ENCODE results near the gene COPS9.

The COPS9 gene

GRCh38 chr2:240174496-240174895, 38.4 kb upstream of the COPS9 start:
- no peak overlapping the region for H3K4me3 ChIP-seq (ENCODE audit: low read length, poor library complexity, severe bottlenecking)
- no peaks in the 10 kb centered on the region for H3K27me3 ChIP-seq (ENCODE audit: insufficient read depth, low read length, poor library complexity, severe bottlenecking)

GRCh38 chr2:240172071-240172895, 36.2 kb upstream of the COPS9 start:
- H3K4me3 ChIP-seq (ENCODE audit: low read length, poor library complexity, severe bottlenecking): no peak overlapping the region

More at GRCh38 chr2:240174496-240174895, 38.4 kb upstream of the COPS9 start:
- Histone ChIP-seq H3K4me1 (ENCODE audit: insufficient read depth, low read length, poor library complexity, severe bottlenecking) (no peaks in the 10 kb centered on the region), H3K36me3 (ENCODE audit: insufficient read depth, low read length) (no peaks in the 10 kb centered on the region), H4K20me1 (ENCODE audit: insufficient read depth, low read length, poor library complexity, severe bottlenecking) (no peaks in the 10 kb centered on the region), H3F3A (ENCODE audit: low read depth) (no peaks in the 10 kb centered on the region), H3K79me2 (ENCODE audit: insufficient read depth, low read length) (no peaks in the 10 kb centered on the region), H2AFZ (ENCODE audit: low read length) (no peak overlapping the region), H3K9me2 (replicated peaks; ENCODE audit: low read depth, low read length) (no peaks in the 10 kb centered on the region), H3K9ac (ENCODE audit: low read depth, low read length, poor library complexity, severe bottlenecking) (no peak overlapping the region), H3K4me2 (ENCODE audit: low read depth, low read length, poor library complexity, severe bottlenecking) (no peak overlapping the region), H3K9me3 (ENCODE audit: insufficient read depth, low read depth, low read length) (peaks cover 7% of the 10 kb centered on the region; the same call in 1 of the 2 replicates)
- TF ChIP-seq CTCF (conservative IDR thresholded peaks at IDR 0.05; ENCODE audit: low read length) (no peak), EZH2phosphoT487 (IDR thresholded peaks at IDR 0.05; ENCODE audit: borderline replicate concordance) (no peak)

GRCh38 chr2:240170883-240171282, 34.8 kb upstream of the COPS9 start:
- Histone ChIP-seq H3K79me2 (ENCODE audit: insufficient read depth, low read length) (no peaks in the 10 kb centered on the region), H3K9ac (ENCODE audit: low read depth, low read length, poor library complexity, severe bottlenecking) (no peak overlapping the region), H2AFZ (ENCODE audit: low read length) (no peak overlapping the region), H3K27me3 (ENCODE audit: insufficient read depth, low read length, poor library complexity, severe bottlenecking) (no peaks in the 10 kb centered on the region), H3K4me3 (ENCODE audit: low read length, poor library complexity, severe bottlenecking) (no peak overlapping the region), H4K20me1 (ENCODE audit: insufficient read depth, low read length, poor library complexity, severe bottlenecking) (no peaks in the 10 kb centered on the region), H3K4me2 (ENCODE audit: low read depth, low read length, poor library complexity, severe bottlenecking) (no peak overlapping the region), H3K36me3 (ENCODE audit: insufficient read depth, low read length) (no peaks in the 10 kb centered on the region), H3K9me2 (replicated peaks; ENCODE audit: low read depth, low read length) (no peaks in the 10 kb centered on the region), H3K4me1 (ENCODE audit: insufficient read depth, low read length, poor library complexity, severe bottlenecking) (no peaks in the 10 kb centered on the region), H3F3A (ENCODE audit: low read depth) (no peaks in the 10 kb centered on the region), H3K9me3 (ENCODE audit: insufficient read depth, low read depth, low read length) (peaks cover 11% of the 10 kb centered on the region; the same call in 1 of the 2 replicates)
- no peak for TF ChIP-seq CTCF (conservative IDR thresholded peaks at IDR 0.05; ENCODE audit: low read length)
- TF ChIP-seq EZH2phosphoT487 (IDR thresholded peaks at IDR 0.05; ENCODE audit: borderline replicate concordance): no peak

More at GRCh38 chr2:240172071-240172895, 36.2 kb upstream of the COPS9 start:
- H3F3A ChIP-seq (ENCODE audit: low read depth): no peaks in the 10 kb centered on the region
- H2AFZ ChIP-seq (ENCODE audit: low read length): no peak overlapping the region
- no peaks in the 10 kb centered on the region for H3K27me3 ChIP-seq (ENCODE audit: insufficient read depth, low read length, poor library complexity, severe bottlenecking)
- H3K36me3 ChIP-seq (ENCODE audit: insufficient read depth, low read length): no peaks in the 10 kb centered on the region
- no peak overlapping the region for H3K4me2 ChIP-seq (ENCODE audit: low read depth, low read length, poor library complexity, severe bottlenecking)
- no peak overlapping the region for H3K9ac ChIP-seq (ENCODE audit: low read depth, low read length, poor library complexity, severe bottlenecking)
- H4K20me1 ChIP-seq (ENCODE audit: insufficient read depth, low read length, poor library complexity, severe bottlenecking): no peaks in the 10 kb centered on the region
- H3K9me3 ChIP-seq (ENCODE audit: insufficient read depth, low read depth, low read length): peaks cover 11% of the 10 kb centered on the region; the same call in 1 of the 2 replicates
- TF ChIP-seq EZH2phosphoT487 (IDR thresholded peaks at IDR 0.05; ENCODE audit: borderline replicate concordance) (no peak), CTCF (conservative IDR thresholded peaks at IDR 0.05; ENCODE audit: low read length) (no peak)
- no peaks in the 10 kb centered on the region for H3K79me2 ChIP-seq (ENCODE audit: insufficient read depth, low read length)
- H3K4me1 ChIP-seq (ENCODE audit: insufficient read depth, low read length, poor library complexity, severe bottlenecking): no peaks in the 10 kb centered on the region
- no peaks in the 10 kb centered on the region for H3K9me2 ChIP-seq (replicated peaks; ENCODE audit: low read depth, low read length)
